Measurements from ENCODE around the gene SFXN4. TPM values are rescaled to one million over a fixed set of nuclear protein-coding genes. Genes with fewer than 3 reads are reported as not detected.
"Not testable (repeated sequence)": the region's sequence is repeated elsewhere in the genome, so short reads cannot be mapped to it uniquely, and the experiment has no call there.

SFXN4 gene
- total RNA-seq, 2 donors from 2014 or later: 20.5 to 32.0 TPM

- 52 to 65% methylated on average over 7 to 11 of the region's 11 CpGs for WGBS, 2 donors
- Histone ChIP-seq H3K4me1 (peaks cover 27% of the 10 kb centered on the region), H3K36me3 (replicated peaks in 1 of 2; ENCODE audit: insufficient read depth in 1 of 2, low read depth in 2 of 2) (peaks cover 0 to 15% of the 10 kb centered on the region in 2 donors), H3K27me3 (no peaks in the 10 kb centered on the region), H3K4me3 (no peak overlapping the region), H3K27ac (peak overlapping the region in 2 of 4 donors; percentile 7 to 15), H3K9me3 (no peaks in the 10 kb centered on the region)
- ATAC-seq: no peak
- DNase-seq: no peak
- intact Hi-C loops (cut with DNase I): no loop called here
- TF ChIP-seq CTCF (IDR thresholded peaks at IDR 0.05): peak in 3 of 7 experiments; percentile 16 to 21 (median 16)
- no peak for TF ChIP-seq POLR2A (IDR thresholded peaks at IDR 0.05)
Observed at GRCh38 chr10:119161680-119162451, 3.6 kb downstream of the SFXN4 start.

DNA sequence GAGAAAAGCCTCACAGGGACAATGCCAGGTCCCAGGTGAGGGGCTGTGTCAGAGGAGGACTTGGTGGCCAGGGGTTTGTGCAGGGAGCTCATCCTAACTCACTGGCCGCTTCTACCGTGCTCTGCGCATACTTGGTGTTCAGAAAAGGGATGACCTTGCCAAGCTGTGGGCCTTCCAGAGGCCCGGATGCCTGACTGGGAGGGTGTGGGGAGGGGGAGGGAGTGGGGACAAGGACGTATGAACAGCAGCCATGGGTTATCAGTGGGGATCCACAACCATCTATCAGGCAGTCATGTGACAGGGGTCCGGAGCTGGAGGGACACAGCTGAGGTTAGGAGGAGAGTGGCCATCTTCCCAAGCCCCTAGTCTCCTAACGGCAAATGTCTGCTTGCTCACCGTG, 6.2 kb downstream of the SFXN4 start:
- ATAC-seq: no peak

GRCh38 chr10:119153661-119154060, 11.9 kb downstream of the SFXN4 start:
- Histone ChIP-seq H3K27me3 (no peaks in the 10 kb centered on the region), H3K36me3 (replicated peaks in 1 of 2; ENCODE audit: insufficient read depth in 1 of 2, low read depth in 2 of 2) (peaks cover 5 to 39% of the 10 kb centered on the region in 2 donors), H3K4me3 (no peak overlapping the region), H3K9me3 (no peaks in the 10 kb centered on the region), H3K4me1 (no peaks in the 10 kb centered on the region), H3K27ac (no peak overlapping the region)
- TF ChIP-seq POLR2A (IDR thresholded peaks at IDR 0.05) (no peak), CTCF (IDR thresholded peaks at IDR 0.05) (no peak)
- intact Hi-C loops (cut with DNase I): no loop called here
- no peak for DNase-seq
- no peak for ATAC-seq
- 96% methylated on average over 11 to 12 of the region's 12 CpGs for WGBS, 2 donors

More for the DNA sequence above, 6.2 kb downstream of the SFXN4 start:
- Histone ChIP-seq H3K4me3 (no peak overlapping the region), H3K36me3 (replicated peaks in 1 of 2; ENCODE audit: insufficient read depth in 1 of 2, low read depth in 2 of 2) (peaks cover 2 to 34% of the 10 kb centered on the region in 2 donors), H3K4me1 (peaks cover 14% of the 10 kb centered on the region), H3K27ac (no peak overlapping the region), H3K9me3 (no peaks in the 10 kb centered on the region), H3K27me3 (no peaks in the 10 kb centered on the region)
- 83 to 85% methylated on average over 8 of the region's 8 CpGs for WGBS, 2 donors
- intact Hi-C loops (cut with DNase I): no loop called here
- no peak for TF ChIP-seq POLR2A (IDR thresholded peaks at IDR 0.05)
- TF ChIP-seq CTCF (IDR thresholded peaks at IDR 0.05): no peak
- DNase-seq: no peak

DNA sequence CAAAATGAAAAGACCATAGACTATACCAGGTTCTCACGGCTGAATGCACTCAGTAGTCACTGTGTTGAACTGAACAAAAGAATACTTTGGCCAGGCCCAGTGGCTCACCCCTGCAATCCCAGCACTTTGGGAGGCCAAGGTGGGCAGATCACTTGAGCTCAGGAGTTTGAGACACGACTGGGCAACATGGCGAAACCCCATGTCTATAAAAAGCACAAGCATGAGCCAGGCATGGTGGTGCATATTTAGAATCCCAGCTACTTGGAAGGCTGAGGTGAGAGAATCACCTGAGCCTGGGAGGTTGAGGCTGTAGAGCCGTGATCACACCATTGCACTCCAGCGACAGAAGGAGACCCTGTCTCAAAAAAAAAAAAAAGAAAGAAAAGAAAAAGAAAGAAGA, 12.5 kb downstream of the SFXN4 start:
- WGBS, 2 donors: 97% methylated on average over 3 to 5 of the region's 5 CpGs
- no peak overlapping the region for H3K4me3 ChIP-seq
- intact Hi-C loops (cut with DNase I): no loop called here
- H3K27me3 ChIP-seq: no peaks in the 10 kb centered on the region
- ATAC-seq (no peak), DNase-seq (no peak)
- no peaks in the 10 kb centered on the region for H3K9me3 ChIP-seq
- peaks cover 5 to 40% of the 10 kb centered on the region in 2 donors for H3K36me3 ChIP-seq (replicated peaks in 1 of 2; ENCODE audit: insufficient read depth in 1 of 2, low read depth in 2 of 2)
- H3K4me1 ChIP-seq: no peaks in the 10 kb centered on the region
- H3K27ac ChIP-seq: no peak overlapping the region
- TF ChIP-seq CTCF (IDR thresholded peaks at IDR 0.05): no peak
- no peak for TF ChIP-seq POLR2A (IDR thresholded peaks at IDR 0.05)

DNA sequence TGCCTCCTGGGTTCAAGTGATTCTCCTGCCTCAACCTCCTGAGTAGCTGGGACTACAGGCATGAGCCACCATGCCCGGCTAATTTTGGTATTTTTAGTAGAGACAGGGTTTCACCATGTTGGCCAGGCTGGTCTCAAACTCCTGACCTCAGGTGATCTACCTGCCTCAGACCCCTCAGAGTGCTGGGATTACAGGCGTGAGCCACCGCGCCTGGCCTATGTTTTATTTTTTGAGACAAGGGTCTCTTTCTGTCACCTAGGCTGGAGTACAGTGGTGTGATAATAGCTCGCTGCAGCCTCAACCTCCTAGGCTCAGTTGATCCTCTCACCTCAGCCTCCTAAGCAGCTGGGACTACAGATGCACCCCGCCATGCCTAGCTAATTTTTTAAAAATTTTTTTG, 13.9 kb downstream of the SFXN4 start:
- H3K4me1 ChIP-seq; ATAC-seq; H3K4me3 ChIP-seq; DNase-seq; H3K9me3 ChIP-seq; H3K27me3 ChIP-seq; H3K27ac ChIP-seq; intact Hi-C loops (cut with DNase I): not testable (repeated sequence)
- H3K36me3 ChIP-seq (replicated peaks in 1 of 2; ENCODE audit: insufficient read depth in 1 of 2, low read depth in 2 of 2): peaks cover 5 to 42% of the 10 kb centered on the region in 2 donors
- WGBS, 2 donors: 96 to 97% methylated on average over 6 of the region's 6 CpGs

Data from body of pancreas (tissue), 4 donors.